ENCODE measurements around the gene EYA3.

The EYA3 gene

GRCh38 chr1:28112388-28113241, 24.2 kb upstream of the EYA3 start:
- DNase-seq, result no peak

DNA sequence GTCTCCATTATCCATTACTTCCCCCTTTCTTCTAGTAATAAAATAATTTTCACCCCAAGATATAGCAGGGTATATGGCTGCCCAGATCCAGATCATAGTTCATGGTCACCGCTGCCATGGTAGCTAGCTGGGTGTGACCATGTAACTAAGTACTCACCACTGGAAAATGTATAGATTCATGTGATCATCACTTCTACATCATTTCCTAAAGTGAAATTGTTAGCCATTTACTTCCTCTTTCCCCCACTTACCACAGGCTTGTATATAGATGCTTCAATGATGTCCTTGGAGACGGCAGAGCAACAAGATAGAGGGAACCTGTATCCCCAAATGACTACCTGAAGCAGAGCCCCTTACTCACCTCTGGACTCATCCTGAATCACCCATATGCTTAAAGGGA, 22.7 kb upstream of the EYA3 start:
- no peak for DNase-seq

DNA sequence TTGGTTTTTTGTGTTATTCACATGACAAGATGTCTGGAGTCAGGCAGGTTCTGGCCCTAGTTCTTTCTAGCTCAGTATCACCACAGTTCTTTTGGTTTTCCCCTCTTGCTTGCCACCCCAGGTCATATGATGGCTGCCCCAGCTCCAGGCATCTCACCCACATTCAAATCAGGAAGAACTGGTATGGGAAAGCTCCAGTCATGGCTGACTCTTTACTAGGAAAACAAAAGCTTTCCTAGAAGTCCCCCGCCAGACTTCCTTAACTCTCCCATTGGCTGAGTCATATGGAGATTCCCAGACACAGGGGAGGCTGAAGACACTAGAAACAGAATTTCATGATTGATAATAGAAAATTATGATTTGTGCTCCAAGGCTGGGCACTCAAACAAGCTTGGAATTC, 22.1 kb upstream of the EYA3 start:
- DNase-seq, result no peak

GRCh38 chr1:28109639-28110038, 21.2 kb upstream of the EYA3 start:
- no peak for DNase-seq

DNA sequence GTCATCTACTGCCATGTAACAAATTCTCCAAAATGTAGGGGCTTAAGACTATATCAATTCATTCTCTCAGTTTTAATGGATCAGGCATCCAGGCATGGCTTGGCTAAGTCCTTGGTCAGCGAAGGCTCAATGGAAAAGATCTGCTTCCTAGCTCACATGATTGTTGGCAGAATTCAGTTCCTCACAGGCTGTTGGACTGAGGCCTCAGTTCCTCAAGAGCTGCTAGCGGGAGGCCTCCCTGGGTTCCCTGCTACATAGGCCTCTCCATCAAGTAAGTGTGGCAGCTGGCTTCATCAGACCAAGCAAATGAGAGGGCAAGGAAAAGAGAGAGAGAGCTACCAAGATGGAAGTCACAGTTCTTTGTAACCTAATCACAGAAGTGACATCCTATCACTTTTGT, 19.6 kb upstream of the EYA3 start:
- no peak for DNase-seq

- DNase-seq, result no peak
Observed at GRCh38 chr1:28104866-28105467, 16.6 kb upstream of the EYA3 start.

DNA sequence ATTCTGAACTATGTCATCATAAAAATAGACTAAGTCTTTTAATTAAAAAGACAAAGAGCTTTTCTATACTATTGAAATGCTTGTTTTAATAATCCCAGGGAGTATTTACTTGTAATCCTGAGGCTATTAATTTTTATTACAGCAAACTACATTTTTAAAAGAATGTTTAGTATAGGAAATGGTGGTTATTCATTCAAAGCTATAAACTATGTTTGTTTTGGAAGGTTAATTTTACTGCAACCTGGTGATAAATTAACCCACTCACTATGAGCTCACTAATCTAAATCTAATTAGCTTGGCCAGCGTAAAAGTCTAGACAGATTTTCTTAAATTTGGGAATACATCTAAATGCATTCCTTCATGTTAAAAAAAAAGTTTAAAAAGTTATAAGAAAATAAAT, 13.8 kb upstream of the EYA3 start:
- no peak for DNase-seq

GRCh38 chr1:28099050-28099769, 10.8 kb upstream of the EYA3 start:
- no peak for DNase-seq

DNA sequence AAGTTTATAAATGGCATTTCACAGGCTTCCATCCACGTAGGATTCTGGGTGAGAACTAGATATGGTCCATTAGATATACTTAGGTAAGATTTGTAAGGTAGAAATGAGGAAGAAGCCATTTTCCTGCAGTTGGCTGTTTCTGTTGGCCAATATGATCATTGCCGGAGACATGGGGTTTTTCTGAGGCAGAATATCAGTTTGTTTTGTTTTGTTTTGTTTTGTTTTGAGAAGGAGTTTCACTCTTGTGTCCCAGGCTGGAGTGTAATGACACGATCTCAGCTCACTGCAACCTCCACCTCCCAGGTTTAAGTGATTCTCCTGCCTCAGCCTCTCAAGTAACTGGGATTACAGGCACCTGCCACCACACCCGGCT, 8.7 kb upstream of the EYA3 start:
- no peak for DNase-seq

DNA sequence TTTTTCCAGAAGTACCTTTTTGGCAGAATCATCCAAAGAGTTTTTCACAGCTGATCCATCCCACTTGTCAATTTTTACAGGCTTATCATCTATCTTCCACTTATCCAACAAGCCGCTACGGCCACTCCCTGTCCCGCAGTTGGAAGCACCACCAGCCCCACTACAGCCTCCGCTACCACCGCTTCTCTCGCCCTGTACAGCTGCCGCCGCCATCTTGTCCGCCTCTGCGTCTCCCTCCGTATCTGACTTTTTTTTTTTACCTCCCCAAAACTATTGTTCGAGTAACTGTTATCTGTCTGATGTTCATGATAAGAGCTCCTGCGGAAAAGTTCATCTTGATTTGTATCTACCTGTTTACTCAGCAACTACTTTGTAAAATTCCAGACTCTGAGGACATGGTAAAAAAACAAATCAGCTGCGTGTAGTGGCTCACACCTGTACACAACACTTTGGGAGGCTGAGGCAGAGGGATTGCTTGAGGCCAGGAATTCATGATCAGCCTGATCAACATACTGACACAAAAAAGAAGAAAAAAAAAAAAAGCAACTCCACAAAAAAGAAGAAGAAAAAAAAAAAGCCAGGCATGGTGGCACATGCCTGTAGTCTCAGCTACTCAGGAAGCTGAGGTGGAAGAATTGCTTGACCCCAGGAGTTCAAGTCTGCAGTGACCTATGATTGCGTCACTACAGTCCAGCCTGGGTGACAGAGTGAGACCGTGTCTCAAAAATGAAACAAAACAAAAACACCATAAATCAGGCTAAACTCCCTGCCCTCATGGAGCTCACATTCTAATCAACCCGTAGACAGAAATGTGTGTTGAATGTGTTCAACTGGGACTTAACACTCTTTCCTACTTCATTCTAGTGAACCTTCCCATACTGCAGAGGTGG, 8.0 kb upstream of the EYA3 start:
- DNase-seq, result no peak

DNA sequence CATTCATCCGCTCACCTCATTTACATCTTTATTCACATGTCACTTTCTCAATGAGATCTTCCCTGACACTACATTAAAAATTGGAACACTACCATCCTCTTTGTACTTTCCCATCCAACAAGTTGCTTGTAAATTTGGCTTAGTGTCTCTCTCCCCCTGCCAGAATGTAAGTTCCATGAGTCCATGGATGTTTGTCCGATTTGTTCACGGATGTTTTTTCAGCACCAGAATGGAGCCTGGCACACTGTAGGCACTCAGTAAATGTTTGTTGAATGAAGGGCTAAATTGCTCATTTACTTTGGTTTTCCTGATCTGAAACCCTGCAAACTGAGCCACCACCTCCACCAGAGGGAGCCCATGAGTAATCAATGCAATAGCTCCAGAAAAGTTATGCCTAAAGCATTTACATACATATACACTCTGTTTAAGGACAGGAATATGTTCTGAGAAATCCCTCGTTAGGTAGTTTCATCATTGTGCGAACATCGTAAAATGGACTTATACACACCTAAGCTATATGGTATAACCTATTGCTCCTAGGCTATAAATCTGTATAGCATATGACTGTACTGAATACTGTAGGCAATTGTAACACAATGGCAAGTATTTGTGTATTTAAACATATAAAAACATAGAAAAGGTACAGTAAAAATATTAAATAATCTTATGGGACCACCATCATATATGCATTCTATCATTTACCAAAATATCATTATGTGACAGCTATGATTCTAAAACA, 2.8 kb upstream of the EYA3 start:
- DNase-seq, result peak; percentile 64

DNA sequence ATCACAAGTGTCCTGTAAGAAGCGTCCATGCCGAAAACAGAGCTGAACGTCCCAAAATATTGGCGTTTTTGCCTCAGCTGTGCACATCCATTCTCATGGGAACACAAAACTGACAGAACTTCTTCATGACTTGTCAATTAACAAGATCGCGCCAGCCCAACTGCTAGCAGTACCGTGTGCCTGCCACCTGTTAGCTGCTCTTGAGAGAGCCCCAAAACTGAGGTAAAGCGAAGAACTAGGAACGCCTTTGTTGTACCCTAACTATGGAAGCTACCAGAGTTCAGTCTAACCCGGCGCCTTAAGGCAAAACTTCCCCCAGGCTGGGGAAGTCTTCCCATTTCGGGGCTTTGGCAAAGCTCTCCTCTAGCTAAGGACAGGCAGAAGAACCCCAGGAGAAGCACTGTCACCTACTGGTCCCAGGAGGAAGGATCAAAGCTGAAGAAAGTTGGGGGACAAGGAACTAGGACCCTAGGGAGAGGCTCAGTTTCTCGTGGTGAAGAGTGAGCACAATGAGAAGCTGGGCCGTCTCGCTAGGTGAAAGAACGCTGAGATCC, 719 bp downstream of the EYA3 start:
- no peak for DNase-seq

- no peak for DNase-seq
Observed at GRCh38 chr1:28086651-28087050, 1.8 kb downstream of the EYA3 start.

DNA sequence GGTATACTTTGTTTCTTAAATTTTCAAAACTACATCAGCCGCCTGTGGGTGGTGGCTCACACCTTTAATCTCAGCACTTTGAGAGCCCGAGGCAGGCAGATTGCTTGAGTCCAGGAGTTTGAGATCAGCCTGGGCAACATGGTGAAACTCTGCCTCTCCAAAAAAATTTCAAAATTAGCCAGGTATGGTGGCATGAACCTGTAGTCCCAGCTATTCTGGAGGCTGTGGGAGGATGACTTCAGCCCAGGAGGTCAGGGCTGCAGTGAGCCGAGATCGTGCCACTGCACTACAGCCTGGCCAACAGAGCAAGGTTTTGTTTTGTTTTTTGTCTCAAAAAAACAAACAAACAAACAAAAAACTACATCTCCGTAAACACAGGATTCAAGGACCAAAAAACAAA, 3.3 kb downstream of the EYA3 start:
- no peak for DNase-seq

GRCh38 chr1:28083876-28084275, 4.5 kb downstream of the EYA3 start:
- DNase-seq, result no peak

GRCh38 chr1:28078680-28079626, 9.5 kb downstream of the EYA3 start:
- DNase-seq, result no peak

DNA sequence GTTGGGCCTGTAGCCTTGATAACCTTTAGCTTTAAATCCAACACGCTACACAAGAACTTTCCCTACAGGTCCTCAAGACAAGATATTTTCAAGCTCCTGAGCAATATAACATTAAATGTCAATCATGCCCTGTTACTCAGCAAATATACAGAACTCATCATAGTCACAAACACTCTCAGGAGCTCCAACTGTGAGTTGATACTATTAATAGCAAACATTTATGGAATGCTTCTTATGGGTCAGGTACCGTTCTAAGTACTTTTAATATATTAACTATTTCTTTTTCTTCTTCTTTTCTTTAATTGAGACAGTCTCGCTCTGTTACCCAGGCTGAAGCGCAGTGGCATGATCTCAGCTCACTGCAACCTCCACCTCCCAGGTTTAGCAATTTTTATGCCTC, 10.1 kb downstream of the EYA3 start:
- no peak for DNase-seq

- no peak for DNase-seq
Observed at GRCh38 chr1:28074892-28075511, 13.4 kb downstream of the EYA3 start.

DNA sequence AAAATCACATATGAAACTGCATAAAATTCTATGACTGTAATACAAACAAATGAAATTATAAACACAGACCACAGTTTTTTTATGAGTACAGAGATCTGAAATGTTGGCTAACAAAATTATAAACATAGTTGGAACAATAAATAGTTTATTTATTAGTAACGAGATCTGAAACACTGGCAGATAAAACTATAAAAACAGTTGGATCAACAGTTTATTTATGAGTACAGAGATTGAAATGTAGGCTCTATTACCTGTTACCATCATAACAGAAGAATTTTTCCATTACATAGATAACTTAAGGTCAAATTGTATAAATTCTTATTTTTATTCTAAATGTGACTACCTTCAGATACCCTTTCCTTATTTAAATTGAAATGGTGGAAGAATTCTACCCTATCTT, 14.5 kb downstream of the EYA3 start:
- DNase-seq, result no peak

DNA sequence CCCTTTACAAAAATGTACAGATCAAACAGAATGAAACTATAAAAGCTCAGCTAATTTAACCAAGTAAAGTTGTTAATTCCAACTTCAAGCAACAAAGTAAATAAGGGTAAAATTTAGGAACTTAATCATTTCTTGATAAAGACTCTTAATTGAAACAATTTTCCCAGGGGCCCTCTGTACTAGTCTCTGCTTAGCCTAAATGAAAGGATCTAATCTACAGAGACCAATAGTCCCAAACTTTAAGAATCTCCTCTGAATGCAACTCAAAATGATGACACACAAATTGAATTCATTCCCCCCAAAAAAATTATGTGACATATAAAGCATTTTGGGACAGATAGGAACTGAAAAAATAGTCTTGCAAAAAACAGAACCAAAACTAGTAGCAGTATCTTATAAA, 16.6 kb downstream of the EYA3 start:
- no peak for DNase-seq
